ENCODE results near the gene APOL6. TPM values are rescaled to one million over a fixed set of nuclear protein-coding genes. Genes with fewer than 3 reads are reported as not detected.
A peak's percentile ranks its signal among the peaks of the same experiment; 100 is the strongest.

The APOL6 gene
- polyA plus RNA-seq, 2 of the 4 experiments (the other 2 are of a cell fraction): 1.3 to 2.7 TPM

DNA sequence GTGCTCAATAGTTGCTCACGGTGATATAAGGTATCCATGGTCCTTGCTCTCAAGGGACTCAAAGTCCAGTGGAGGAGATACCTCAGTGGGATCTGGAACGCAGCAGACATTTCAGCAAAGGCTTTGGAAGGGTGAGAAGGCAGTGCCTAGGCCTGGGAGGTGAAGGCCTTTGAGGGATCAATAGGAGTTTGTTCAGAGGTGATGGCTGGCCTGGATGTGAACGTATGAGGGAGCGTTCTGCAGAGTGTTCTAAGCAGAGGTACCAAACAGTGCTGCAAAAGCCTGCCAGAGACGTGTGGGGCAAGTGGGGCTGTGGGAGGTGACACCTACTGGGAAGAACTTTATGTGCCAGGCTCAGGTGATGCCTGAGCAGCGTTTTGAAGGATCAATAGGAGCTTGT lies 23.7 kb upstream of the APOL6 start:
- 92% methylated on average over 6 of the region's 6 CpGs for WGBS (ENCODE audit: missing lambda C conversion rate)
- Histone ChIP-seq H3K27ac (peak overlapping the region; percentile 17 to 99; a peak in 4 of 6 replicates), H3K4me1 (peaks cover 53% of the 10 kb centered on the region), H3K4me2 (no peak overlapping the region), H3K9me3 (no peaks in the 10 kb centered on the region), H3K4me3 (no peak overlapping the region)
- ChIA-PET POLR2A (no interaction called here), CTCF (interaction anchor here (1.1 to 1.7 kb wide), 4 partner anchors 42 to 297 kb away, joined by 3 to 10 read pairs (median 4); no protein-coding TSS in a partner anchor)
- TF ChIP-seq JUN (IDR thresholded peaks at IDR 0.05): no peak
- TF ChIP-seq NR3C1 (IDR thresholded peaks at IDR 0.05): no peak
- no peak for TF ChIP-seq RFX5 (IDR thresholded peaks at IDR 0.05)
- no peak for TF ChIP-seq NFE2L2 (conservative IDR thresholded peaks at IDR 0.05; ENCODE audit: low read length)
- no peak for TF ChIP-seq FOSB (CRISPR knock-in tag; IDR thresholded peaks at IDR 0.05)
- TF ChIP-seq, protein P1, sequence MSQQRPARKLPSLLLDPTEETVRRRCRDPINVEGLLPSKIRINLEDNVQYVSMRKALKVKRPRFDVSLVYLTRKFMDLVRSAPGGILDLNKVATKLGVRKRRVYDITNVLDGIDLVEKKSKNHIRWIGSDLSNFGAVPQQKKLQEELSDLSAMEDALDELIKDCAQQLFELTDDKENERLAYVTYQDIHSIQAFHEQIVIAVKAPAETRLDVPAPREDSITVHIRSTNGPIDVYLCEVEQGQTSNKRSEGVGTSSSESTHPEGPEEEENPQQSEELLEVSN (IDR thresholded peaks at IDR 0.05; ENCODE audit: borderline replicate concordance, low read depth): no peak
- TF ChIP-seq, protein P2, sequence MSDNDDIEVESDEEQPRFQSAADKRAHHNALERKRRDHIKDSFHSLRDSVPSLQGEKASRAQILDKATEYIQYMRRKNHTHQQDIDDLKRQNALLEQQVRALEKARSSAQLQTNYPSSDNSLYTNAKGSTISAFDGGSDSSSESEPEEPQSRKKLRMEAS (IDR thresholded peaks at IDR 0.05): no peak
- TF ChIP-seq, protein P3, sequence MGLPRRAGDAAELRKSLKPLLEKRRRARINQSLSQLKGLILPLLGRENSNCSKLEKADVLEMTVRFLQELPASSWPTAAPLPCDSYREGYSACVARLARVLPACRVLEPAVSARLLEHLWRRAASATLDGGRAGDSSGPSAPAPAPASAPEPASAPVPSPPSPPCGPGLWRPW (IDR thresholded peaks at IDR 0.05): no peak
- no peak for TF ChIP-seq TP53 (CRISPR knock-in tag; IDR thresholded peaks at IDR 0.05)
- TF ChIP-seq, protein P4, sequence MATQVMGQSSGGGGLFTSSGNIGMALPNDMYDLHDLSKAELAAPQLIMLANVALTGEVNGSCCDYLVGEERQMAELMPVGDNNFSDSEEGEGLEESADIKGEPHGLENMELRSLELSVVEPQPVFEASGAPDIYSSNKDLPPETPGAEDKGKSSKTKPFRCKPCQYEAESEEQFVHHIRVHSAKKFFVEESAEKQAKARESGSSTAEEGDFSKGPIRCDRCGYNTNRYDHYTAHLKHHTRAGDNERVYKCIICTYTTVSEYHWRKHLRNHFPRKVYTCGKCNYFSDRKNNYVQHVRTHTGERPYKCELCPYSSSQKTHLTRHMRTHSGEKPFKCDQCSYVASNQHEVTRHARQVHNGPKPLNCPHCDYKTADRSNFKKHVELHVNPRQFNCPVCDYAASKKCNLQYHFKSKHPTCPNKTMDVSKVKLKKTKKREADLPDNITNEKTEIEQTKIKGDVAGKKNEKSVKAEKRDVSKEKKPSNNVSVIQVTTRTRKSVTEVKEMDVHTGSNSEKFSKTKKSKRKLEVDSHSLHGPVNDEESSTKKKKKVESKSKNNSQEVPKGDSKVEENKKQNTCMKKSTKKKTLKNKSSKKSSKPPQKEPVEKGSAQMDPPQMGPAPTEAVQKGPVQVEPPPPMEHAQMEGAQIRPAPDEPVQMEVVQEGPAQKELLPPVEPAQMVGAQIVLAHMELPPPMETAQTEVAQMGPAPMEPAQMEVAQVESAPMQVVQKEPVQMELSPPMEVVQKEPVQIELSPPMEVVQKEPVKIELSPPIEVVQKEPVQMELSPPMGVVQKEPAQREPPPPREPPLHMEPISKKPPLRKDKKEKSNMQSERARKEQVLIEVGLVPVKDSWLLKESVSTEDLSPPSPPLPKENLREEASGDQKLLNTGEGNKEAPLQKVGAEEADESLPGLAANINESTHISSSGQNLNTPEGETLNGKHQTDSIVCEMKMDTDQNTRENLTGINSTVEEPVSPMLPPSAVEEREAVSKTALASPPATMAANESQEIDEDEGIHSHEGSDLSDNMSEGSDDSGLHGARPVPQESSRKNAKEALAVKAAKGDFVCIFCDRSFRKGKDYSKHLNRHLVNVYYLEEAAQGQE (IDR thresholded peaks at IDR 0.05): no peak
- TF ChIP-seq ZC3H11A (IDR thresholded peaks at IDR 0.05): no peak
- TF ChIP-seq, protein P5, sequence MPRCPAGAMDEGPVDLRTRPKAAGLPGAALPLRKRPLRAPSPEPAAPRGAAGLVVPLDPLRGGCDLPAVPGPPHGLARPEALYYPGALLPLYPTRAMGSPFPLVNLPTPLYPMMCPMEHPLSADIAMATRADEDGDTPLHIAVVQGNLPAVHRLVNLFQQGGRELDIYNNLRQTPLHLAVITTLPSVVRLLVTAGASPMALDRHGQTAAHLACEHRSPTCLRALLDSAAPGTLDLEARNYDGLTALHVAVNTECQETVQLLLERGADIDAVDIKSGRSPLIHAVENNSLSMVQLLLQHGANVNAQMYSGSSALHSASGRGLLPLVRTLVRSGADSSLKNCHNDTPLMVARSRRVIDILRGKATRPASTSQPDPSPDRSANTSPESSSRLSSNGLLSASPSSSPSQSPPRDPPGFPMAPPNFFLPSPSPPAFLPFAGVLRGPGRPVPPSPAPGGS (IDR thresholded peaks at IDR 0.05): no peak
- no peak for TF ChIP-seq CBX2 (IDR thresholded peaks at IDR 0.05; ENCODE audit: borderline replicate concordance, low read depth)
- no peak for TF ChIP-seq RNF2 (IDR thresholded peaks at IDR 0.05; ENCODE audit: borderline replicate concordance, low read depth)
- TF ChIP-seq, protein P6, sequence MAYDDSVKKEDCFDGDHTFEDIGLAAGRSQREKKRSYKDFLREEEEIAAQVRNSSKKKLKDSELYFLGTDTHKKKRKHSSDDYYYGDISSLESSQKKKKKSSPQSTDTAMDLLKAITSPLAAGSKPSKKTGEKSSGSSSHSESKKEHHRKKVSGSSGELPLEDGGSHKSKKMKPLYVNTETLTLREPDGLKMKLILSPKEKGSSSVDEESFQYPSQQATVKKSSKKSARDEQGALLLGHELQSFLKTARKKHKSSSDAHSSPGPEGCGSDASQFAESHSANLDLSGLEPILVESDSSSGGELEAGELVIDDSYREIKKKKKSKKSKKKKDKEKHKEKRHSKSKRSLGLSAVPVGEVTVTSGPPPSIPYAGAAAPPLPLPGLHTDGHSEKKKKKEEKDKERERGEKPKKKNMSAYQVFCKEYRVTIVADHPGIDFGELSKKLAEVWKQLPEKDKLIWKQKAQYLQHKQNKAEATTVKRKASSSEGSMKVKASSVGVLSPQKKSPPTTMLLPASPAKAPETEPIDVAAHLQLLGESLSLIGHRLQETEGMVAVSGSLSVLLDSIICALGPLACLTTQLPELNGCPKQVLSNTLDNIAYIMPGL (CRISPR knock-in tag; IDR thresholded peaks at IDR 0.05; ENCODE audit: borderline replicate concordance): no peak
- TF ChIP-seq, protein P7, sequence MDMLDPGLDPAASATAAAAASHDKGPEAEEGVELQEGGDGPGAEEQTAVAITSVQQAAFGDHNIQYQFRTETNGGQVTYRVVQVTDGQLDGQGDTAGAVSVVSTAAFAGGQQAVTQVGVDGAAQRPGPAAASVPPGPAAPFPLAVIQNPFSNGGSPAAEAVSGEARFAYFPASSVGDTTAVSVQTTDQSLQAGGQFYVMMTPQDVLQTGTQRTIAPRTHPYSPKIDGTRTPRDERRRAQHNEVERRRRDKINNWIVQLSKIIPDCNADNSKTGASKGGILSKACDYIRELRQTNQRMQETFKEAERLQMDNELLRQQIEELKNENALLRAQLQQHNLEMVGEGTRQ (IDR thresholded peaks at IDR 0.05): no peak
- no peak for TF ChIP-seq MYC (IDR thresholded peaks at IDR 0.05; ENCODE audit: borderline replicate concordance, low read length)
- FAIRE-seq (no peak), DNase-seq (ENCODE audit: low read depth in 1 of 2, low spot score in 1 of 2) (no peak), ATAC-seq (no peak)
